VCaP (cell line): ENCODE data around the gene GAB4.
"Not testable (repeated sequence)": the region's sequence is repeated elsewhere in the genome, so short reads cannot be mapped to it uniquely, and the experiment has no call there.

Source experiments
- H3K27ac ChIP-seq: fragments of 450-650 bp; 2 replicates; pipeline ENCODE4 v1.5.1; 2017
- CTCF ChIP-seq: fragments of 450-650 bp; conservative IDR thresholded peaks from 2 replicates; pipeline ENCODE4 v1.5.1; 2017; ENCODE audit warnings: mild to moderate bottlenecking, moderate library complexity

The GAB4 gene

GRCh38 chr22:16922706-16923105 is 85.3 kb downstream of the GAB4 start:
- H3K27ac ChIP-seq: no peak overlapping the region
- TF ChIP-seq CTCF: no peak

DNA sequence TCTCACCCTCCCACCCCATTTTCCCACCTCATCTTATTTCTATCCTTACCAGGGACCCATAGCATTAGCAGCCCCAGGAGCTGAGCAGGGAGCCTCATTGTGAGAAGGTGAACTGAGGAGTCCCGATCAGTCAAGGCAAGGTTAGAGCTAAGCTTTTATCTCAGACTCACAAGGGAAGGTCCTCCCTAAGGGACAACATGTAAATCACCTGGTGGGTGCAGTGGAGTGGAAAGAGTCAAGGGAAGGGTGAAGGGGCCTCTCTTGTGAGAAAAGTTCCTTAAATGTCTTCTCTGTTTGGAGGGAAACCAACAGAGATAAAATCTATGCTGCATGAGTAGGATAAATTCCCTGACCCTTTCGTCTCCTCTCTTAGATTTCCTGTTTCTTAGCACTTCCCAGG is 85.9 kb downstream of the GAB4 start:
- TF ChIP-seq CTCF: no peak
- H3K27ac ChIP-seq: no peak overlapping the region

GRCh38 chr22:16917144-16918003 is 90.6 kb downstream of the GAB4 start:
- TF ChIP-seq CTCF: peak; percentile 82
- peak overlapping the region; percentile 35; the same call in 1 of the 2 replicates for H3K27ac ChIP-seq

DNA sequence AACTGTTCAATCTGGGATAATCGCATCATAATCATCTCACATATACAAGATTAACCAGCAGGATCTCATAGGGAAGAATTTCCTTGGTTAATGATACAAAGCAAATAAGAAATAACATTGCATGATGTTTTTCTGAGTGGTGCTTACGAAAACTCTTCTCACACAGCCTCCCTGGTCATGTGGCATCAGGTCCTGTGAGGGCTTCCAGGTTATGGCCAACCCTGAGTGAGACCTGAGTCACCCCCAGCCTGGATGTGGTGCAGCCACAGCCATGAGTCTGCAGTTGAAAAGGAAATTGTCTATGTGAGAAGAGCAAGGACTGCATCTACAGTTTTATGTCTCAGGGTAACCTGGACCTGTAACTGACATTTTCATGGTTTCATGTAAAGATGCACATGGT is 92.3 kb downstream of the GAB4 start:
- TF ChIP-seq CTCF: no peak
- no peak overlapping the region for H3K27ac ChIP-seq

GRCh38 chr22:16914911-16915310 is 93.1 kb downstream of the GAB4 start:
- not testable (repeated sequence) for H3K27ac ChIP-seq

GRCh38 chr22:16914006-16914405 is 94.0 kb downstream of the GAB4 start:
- H3K27ac ChIP-seq: no peak overlapping the region
- TF ChIP-seq CTCF: no peak

DNA sequence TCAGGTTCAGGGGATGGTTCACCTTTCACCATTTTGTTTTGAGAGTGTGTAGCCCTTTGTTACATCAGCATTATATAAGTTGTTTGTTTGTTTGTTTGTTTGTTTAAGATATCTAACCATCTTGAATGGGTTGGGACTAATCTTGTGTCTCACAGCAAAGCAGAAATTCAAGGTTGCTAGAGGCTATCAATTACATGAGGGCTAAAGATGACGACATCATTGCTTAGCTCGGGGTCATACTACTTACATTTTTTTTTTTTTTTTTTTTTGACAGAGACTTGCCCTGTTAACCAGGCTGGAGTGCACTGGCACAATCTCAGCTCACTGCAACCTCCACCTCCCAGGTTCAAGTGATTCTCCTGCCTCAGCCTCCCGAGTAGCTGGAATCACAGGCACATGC is 95.7 kb downstream of the GAB4 start:
- H3K27ac ChIP-seq: no peak overlapping the region
- TF ChIP-seq CTCF: no peak
